Loucy (cell line): Measurements from ENCODE around the gene COL6A1.

ENCODE experiments used
- H2AFZ ChIP-seq: fragments of 200-600 bp; sonication (generic); 2 replicates; pipeline ENCODE4 v1.6.0; 2016; ENCODE audit warnings: antibody characterized with exemption, mild to moderate bottlenecking, low read length, moderate library complexity
- H3F3A ChIP-seq: fragments of 200-600 bp; 2 replicates; pipeline ENCODE4 v1.6.0; 2016; ENCODE audit warnings: antibody characterized with exemption, low read depth, mild to moderate bottlenecking
- H3K27me3 ChIP-seq: fragments of 200-600 bp; sonication (generic); 2 replicates; pipeline ENCODE4 v1.6.1; 2014; ENCODE audit warnings: low read length, mild to moderate bottlenecking; ENCODE audit not compliant: insufficient read depth, poor library complexity, severe bottlenecking
- H3K36me3 ChIP-seq: fragments of 200-600 bp; sonication (generic); 2 replicates; pipeline ENCODE4 v1.6.1; 2016; ENCODE audit warnings: low read length; ENCODE audit not compliant: insufficient read depth
- H3K4me1 ChIP-seq: fragments of 200-600 bp; sonication (generic); 2 replicates; pipeline ENCODE4 v1.5.1; 2014; ENCODE audit warnings: low read length, mild to moderate bottlenecking; ENCODE audit not compliant: insufficient read depth, poor library complexity, severe bottlenecking
- H3K4me2 ChIP-seq: fragments of 200-600 bp; sonication (generic); 2 replicates; pipeline ENCODE4 v1.6.0; 2014; ENCODE audit warnings: antibody characterized with exemption, low read length, low read depth, mild to moderate bottlenecking; ENCODE audit not compliant: poor library complexity, severe bottlenecking
- H3K4me3 ChIP-seq: fragments of 200-600 bp; sonication (generic); 2 replicates; pipeline ENCODE4 v1.5.1; 2014; ENCODE audit warnings: low read length, mild to moderate bottlenecking, mixed read lengths; ENCODE audit not compliant: poor library complexity, severe bottlenecking
- H3K79me2 ChIP-seq: fragments of 200-600 bp; sonication (generic); 2 replicates; pipeline ENCODE4 v1.6.1; 2014; ENCODE audit warnings: low read length; ENCODE audit not compliant: insufficient read depth
- H3K9ac ChIP-seq: fragments of 200-600 bp; sonication (generic); 2 replicates; pipeline ENCODE4 v1.6.0; 2014; ENCODE audit warnings: mild to moderate bottlenecking, low read depth, low read length, moderate library complexity; ENCODE audit not compliant: poor library complexity, severe bottlenecking
- H3K9me2 ChIP-seq: fragments of 200-600 bp; sonication (generic); replicated peaks from 2 replicates; pipeline ENCODE4 v1.6.1; 2016; ENCODE audit warnings: low read depth, low read length, mixed read lengths
- H3K9me3 ChIP-seq: fragments of 200-600 bp; sonication (generic); 2 replicates; pipeline ENCODE4 v1.6.1; 2014; ENCODE audit warnings: mild to moderate bottlenecking, antibody characterized with exemption, low read length, low read depth; ENCODE audit not compliant: insufficient read depth
- H4K20me1 ChIP-seq: fragments of 200-600 bp; sonication (generic); 2 replicates; pipeline ENCODE4 v1.6.0; 2014; ENCODE audit warnings: antibody characterized with exemption, low read length, mild to moderate bottlenecking; ENCODE audit not compliant: insufficient read depth, poor library complexity, severe bottlenecking
- EZH2phosphoT487 ChIP-seq: fragments of 200-600 bp; IDR thresholded peaks from 2 replicates; pipeline ENCODE4 v1.6.1; 2018; ENCODE audit warnings: antibody characterized with exemption, mild to moderate bottlenecking, moderate library complexity, borderline replicate concordance
- TF ChIP-seq, protein P1 (sequence below): fragments of 200-600 bp; sonication (generic); conservative IDR thresholded peaks from 2 replicates; pipeline ENCODE4 v1.5.1; 2014; ENCODE audit warnings: mild to moderate bottlenecking, antibody characterized with exemption, low read length

The COL6A1 gene

DNA sequence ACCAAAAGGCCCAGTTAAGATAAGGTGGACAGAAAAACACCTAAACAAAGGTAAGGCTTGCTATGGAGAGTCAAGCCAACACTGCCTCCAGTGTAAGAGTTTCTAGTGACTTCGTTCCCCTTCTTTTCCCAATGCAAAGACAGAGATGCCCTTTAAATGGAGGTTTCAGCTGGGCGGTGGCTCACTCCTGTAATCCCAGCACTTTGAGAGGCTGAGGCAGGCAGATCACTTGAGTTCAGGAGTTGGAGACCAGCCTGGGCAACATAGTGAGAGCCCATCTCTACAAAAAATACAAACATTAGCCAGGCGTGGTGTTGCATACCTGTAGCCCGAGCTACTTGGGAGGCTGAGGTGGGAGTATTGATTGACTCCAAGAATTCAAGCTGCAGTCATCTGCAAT, 24.0 kb upstream of the COL6A1 start:
- Histone ChIP-seq H3K27me3 (no peaks in the 10 kb centered on the region), H3K4me2 (no peak overlapping the region), H3F3A (no peaks in the 10 kb centered on the region), H3K79me2 (no peaks in the 10 kb centered on the region), H3K9me2 (no peaks in the 10 kb centered on the region), H3K4me1 (no peaks in the 10 kb centered on the region), H2AFZ (no peak overlapping the region), H3K36me3 (no peaks in the 10 kb centered on the region), H3K9ac (no peak overlapping the region), H3K9me3 (no peaks in the 10 kb centered on the region; the same call in 1 of the 2 replicates), H3K4me3 (no peak overlapping the region), H4K20me1 (no peaks in the 10 kb centered on the region)
- TF ChIP-seq EZH2phosphoT487: no peak
- TF ChIP-seq, protein P1, sequence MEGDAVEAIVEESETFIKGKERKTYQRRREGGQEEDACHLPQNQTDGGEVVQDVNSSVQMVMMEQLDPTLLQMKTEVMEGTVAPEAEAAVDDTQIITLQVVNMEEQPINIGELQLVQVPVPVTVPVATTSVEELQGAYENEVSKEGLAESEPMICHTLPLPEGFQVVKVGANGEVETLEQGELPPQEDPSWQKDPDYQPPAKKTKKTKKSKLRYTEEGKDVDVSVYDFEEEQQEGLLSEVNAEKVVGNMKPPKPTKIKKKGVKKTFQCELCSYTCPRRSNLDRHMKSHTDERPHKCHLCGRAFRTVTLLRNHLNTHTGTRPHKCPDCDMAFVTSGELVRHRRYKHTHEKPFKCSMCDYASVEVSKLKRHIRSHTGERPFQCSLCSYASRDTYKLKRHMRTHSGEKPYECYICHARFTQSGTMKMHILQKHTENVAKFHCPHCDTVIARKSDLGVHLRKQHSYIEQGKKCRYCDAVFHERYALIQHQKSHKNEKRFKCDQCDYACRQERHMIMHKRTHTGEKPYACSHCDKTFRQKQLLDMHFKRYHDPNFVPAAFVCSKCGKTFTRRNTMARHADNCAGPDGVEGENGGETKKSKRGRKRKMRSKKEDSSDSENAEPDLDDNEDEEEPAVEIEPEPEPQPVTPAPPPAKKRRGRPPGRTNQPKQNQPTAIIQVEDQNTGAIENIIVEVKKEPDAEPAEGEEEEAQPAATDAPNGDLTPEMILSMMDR: no peak

DNA sequence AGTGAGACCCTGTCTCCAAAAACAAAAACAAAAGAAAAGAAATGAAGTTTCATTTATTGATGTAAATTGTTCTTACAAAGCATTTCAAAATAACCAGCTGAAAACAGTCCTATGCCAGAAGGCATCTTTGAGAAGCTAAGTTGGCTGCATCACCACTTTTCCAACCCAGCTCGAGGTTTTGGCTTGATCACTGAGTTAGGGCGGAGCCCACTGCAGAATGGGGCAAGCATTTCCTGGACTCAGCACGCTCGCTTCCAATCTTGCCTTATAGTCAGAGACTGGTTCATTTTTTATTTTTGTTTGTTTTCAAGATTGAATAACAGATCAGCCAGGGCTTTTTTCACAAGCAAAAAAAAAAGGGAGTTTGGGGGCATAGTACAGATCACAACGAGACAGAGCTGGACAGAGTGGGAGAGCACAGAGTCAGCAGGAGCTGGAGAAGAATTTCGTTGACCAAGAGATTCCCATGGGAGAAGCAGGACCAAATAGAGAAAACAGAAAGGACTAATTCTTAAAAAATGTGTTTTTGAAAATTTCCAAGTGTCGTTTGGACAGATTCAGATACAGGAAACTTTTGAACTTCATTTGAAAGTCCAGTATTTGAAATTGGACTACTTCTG, 23.5 kb upstream of the COL6A1 start:
- no peaks in the 10 kb centered on the region for H3K4me1 ChIP-seq
- H3F3A ChIP-seq: no peaks in the 10 kb centered on the region
- H3K9me2 ChIP-seq: no peaks in the 10 kb centered on the region
- H3K79me2 ChIP-seq: no peaks in the 10 kb centered on the region
- no peak overlapping the region for H2AFZ ChIP-seq
- H3K4me3 ChIP-seq: no peak overlapping the region
- H4K20me1 ChIP-seq: no peaks in the 10 kb centered on the region
- TF ChIP-seq, protein P1: no peak
- no peak for TF ChIP-seq EZH2phosphoT487
- no peak overlapping the region for H3K4me2 ChIP-seq
- no peak overlapping the region for H3K9ac ChIP-seq
- no peaks in the 10 kb centered on the region; the same call in 1 of the 2 replicates for H3K9me3 ChIP-seq
- H3K27me3 ChIP-seq: no peaks in the 10 kb centered on the region
- H3K36me3 ChIP-seq: no peaks in the 10 kb centered on the region

DNA sequence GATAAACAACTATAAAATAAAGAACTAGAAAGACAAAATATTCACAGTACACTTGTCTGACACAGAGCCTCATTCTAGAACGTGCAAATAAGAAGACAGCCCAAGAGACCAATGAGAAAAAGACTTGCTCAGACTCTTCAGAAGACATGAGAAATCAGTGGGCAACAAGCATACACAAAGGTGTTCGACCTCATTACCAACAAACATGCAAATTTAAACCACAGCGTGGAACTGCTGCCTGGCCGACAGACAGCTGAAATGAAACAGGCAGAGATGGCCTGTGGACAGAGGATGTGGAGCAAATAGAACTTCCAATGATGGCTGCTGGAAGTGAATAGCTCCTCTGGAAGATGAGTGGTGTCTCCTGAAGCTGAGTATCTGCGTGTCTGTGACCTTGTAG, 22.4 kb upstream of the COL6A1 start:
- no peaks in the 10 kb centered on the region for H3K27me3 ChIP-seq
- H3K4me3 ChIP-seq: no peak overlapping the region
- no peak overlapping the region for H2AFZ ChIP-seq
- H3K4me2 ChIP-seq: no peak overlapping the region
- no peaks in the 10 kb centered on the region for H3K9me2 ChIP-seq
- no peaks in the 10 kb centered on the region for H4K20me1 ChIP-seq
- no peaks in the 10 kb centered on the region for H3K36me3 ChIP-seq
- no peaks in the 10 kb centered on the region for H3K79me2 ChIP-seq
- no peaks in the 10 kb centered on the region for H3F3A ChIP-seq
- no peak overlapping the region for H3K9ac ChIP-seq
- no peaks in the 10 kb centered on the region for H3K4me1 ChIP-seq
- TF ChIP-seq EZH2phosphoT487: no peak
- TF ChIP-seq, protein P1: no peak
- H3K9me3 ChIP-seq: peaks cover 6% of the 10 kb centered on the region; the same call in 1 of the 2 replicates
